ENCODE data around the gene SCG3.

SCG3 gene

GRCh38 chr15:51758645-51759044 lies 77.3 kb downstream of the SCG3 start:
- DNase-seq (ENCODE audit: low read depth, low spot score): no peak

- DNase-seq (ENCODE audit: low read depth, low spot score): peak; percentile 69
Measured at GRCh38 chr15:51759557-51760070, 78.3 kb downstream of the SCG3 start.

- no peak for DNase-seq (ENCODE audit: low read depth, low spot score)
Measured at GRCh38 chr15:51760805-51761204, 79.5 kb downstream of the SCG3 start.

GRCh38 chr15:51765751-51766150 lies 84.4 kb downstream of the SCG3 start:
- no peak for DNase-seq (ENCODE audit: low read depth, low spot score)

GRCh38 chr15:51766341-51766740 lies 85.0 kb downstream of the SCG3 start:
- no peak for DNase-seq (ENCODE audit: low read depth, low spot score)

GRCh38 chr15:51768018-51768417 lies 86.7 kb downstream of the SCG3 start:
- DNase-seq (ENCODE audit: low read depth, low spot score): no peak

Measured in smooth muscle cell of the brain vasculature (primary cell).